Measurements from ENCODE around the gene ZNF521. TPM values are rescaled to one million over a fixed set of nuclear protein-coding genes. Genes with fewer than 3 reads are reported as not detected.
A peak's percentile ranks its signal among the peaks of the same experiment; 100 is the strongest.

The ZNF521 gene
- total RNA-seq, 2 donors from 2014 or later, result 12.7 to 41.5 TPM

- WGBS, result 4% methylated on average over 55 of the region's 78 CpGs
- H3K27ac ChIP-seq, result peak overlapping the region in 1 of 2 donors; percentile 50
- no peaks in the 10 kb centered on the region for H3K9me3 ChIP-seq
- peak overlapping the region; percentile 43 to 55 for H3K4me3 ChIP-seq
- H3K4me1 ChIP-seq (replicated peaks), result no peaks in the 10 kb centered on the region
- intact Hi-C loops (cut with DNase I), result loop anchor here (10.0 kb wide), 1 partner anchor 65 kb away; no protein-coding TSS in a partner anchor
- H3K36me3 ChIP-seq, result no peaks in the 10 kb centered on the region
- TF ChIP-seq CTCF (IDR thresholded peaks at IDR 0.05) (no peak), POLR2AphosphoS5 (IDR thresholded peaks at IDR 0.05) (no peak), POLR2A (IDR thresholded peaks at IDR 0.05) (no peak)
- no peak for DNase-seq (ENCODE audit: low spot score)
- H3K27me3 ChIP-seq (replicated peaks; ENCODE audit: insufficient read depth), result no peaks in the 10 kb centered on the region
These were observed 2.6 kb downstream of the ZNF521 start for GRCh38 chr18:25349131-25349925.

GRCh38 chr18:25348386-25349130 is 3.4 kb downstream of the ZNF521 start:
- intact Hi-C loops (cut with DNase I), result loop anchor here (10.0 kb wide), 1 partner anchor 64 kb away; no protein-coding TSS in a partner anchor
- H3K4me1 ChIP-seq (replicated peaks), result no peaks in the 10 kb centered on the region
- H3K9me3 ChIP-seq, result no peaks in the 10 kb centered on the region
- no peak for DNase-seq (ENCODE audit: low spot score)
- no peaks in the 10 kb centered on the region for H3K36me3 ChIP-seq
- no peaks in the 10 kb centered on the region for H3K27me3 ChIP-seq (replicated peaks; ENCODE audit: insufficient read depth)
- TF ChIP-seq CTCF (IDR thresholded peaks at IDR 0.05) (no peak), POLR2AphosphoS5 (IDR thresholded peaks at IDR 0.05) (no peak)
- 50% methylated on average over 17 of the region's 17 CpGs for WGBS
- H3K4me3 ChIP-seq, result no peak overlapping the region
- H3K27ac ChIP-seq, result no peak overlapping the region

GRCh38 chr18:25346561-25346960 is 5.4 kb downstream of the ZNF521 start:
- Histone ChIP-seq H3K27me3 (replicated peaks; ENCODE audit: insufficient read depth) (no peaks in the 10 kb centered on the region), H3K36me3 (no peaks in the 10 kb centered on the region), H3K27ac (no peak overlapping the region), H3K4me1 (replicated peaks) (no peaks in the 10 kb centered on the region), H3K9me3 (no peaks in the 10 kb centered on the region), H3K4me3 (no peak overlapping the region)
- intact Hi-C loops (cut with DNase I), result loop anchor here (10.0 kb wide), 1 partner anchor 62 kb away; no protein-coding TSS in a partner anchor
- 89% methylated on average over 1 of the region's 1 CpG for WGBS
- TF ChIP-seq CTCF (IDR thresholded peaks at IDR 0.05) (no peak), POLR2A (IDR thresholded peaks at IDR 0.05) (no peak), POLR2AphosphoS5 (IDR thresholded peaks at IDR 0.05) (no peak)
- no peak for DNase-seq (ENCODE audit: low spot score)

GRCh38 chr18:25345081-25345866 is 6.7 kb downstream of the ZNF521 start:
- intact Hi-C loops (cut with DNase I), result loop anchor here (10.0 kb wide), 1 partner anchor 60 kb away; no protein-coding TSS in a partner anchor
- H3K27me3 ChIP-seq (replicated peaks; ENCODE audit: insufficient read depth), result no peaks in the 10 kb centered on the region
- H3K36me3 ChIP-seq, result no peaks in the 10 kb centered on the region
- H3K9me3 ChIP-seq, result no peaks in the 10 kb centered on the region
- TF ChIP-seq CTCF (IDR thresholded peaks at IDR 0.05) (no peak), POLR2AphosphoS5 (IDR thresholded peaks at IDR 0.05) (no peak), POLR2A (IDR thresholded peaks at IDR 0.05) (no peak)
- no peak for DNase-seq (ENCODE audit: low spot score)
- H3K4me3 ChIP-seq, result no peak overlapping the region
- no peak overlapping the region for H3K27ac ChIP-seq
- no peaks in the 10 kb centered on the region for H3K4me1 ChIP-seq (replicated peaks)
- 78% methylated on average over 8 of the region's 8 CpGs for WGBS
